ENCODE data around the gene KCNJ12.
"Not testable (repeated sequence)": the region's sequence is repeated elsewhere in the genome, so short reads cannot be mapped to it uniquely, and the experiment has no call there.

Gene KCNJ12

GRCh38 chr17:21376081-21376758, at the start of gene KCNJ12:
Gene KCNJ12 (plus strand): TSS chr17:21376357. CDS start chr17:21415343, 38,986 bp downstream.
- no peak for DNase-seq

- not testable (repeated sequence) for DNase-seq
Measured at GRCh38 chr17:21327921-21328320, 48.2 kb upstream of the KCNJ12 start.

- not testable (repeated sequence) for DNase-seq
Measured at GRCh38 chr17:21328778-21329177, 47.4 kb upstream of the KCNJ12 start.

GRCh38 chr17:21330436-21331160, 45.6 kb upstream of the KCNJ12 start:
- no peak for DNase-seq

- DNase-seq, result not testable (repeated sequence)
Measured at GRCh38 chr17:21336541-21337294, 39.4 kb upstream of the KCNJ12 start.

GRCh38 chr17:21337981-21338625, 38.1 kb upstream of the KCNJ12 start:
- DNase-seq, result not testable (repeated sequence)

GRCh38 chr17:21339011-21339410, 37.1 kb upstream of the KCNJ12 start:
- DNase-seq, result no peak

GRCh38 chr17:21339571-21339970, 36.6 kb upstream of the KCNJ12 start:
- not testable (repeated sequence) for DNase-seq

GRCh38 chr17:21340407-21340806, 35.8 kb upstream of the KCNJ12 start:
- DNase-seq, result not testable (repeated sequence)

- not testable (repeated sequence) for DNase-seq
Measured at GRCh38 chr17:21341279-21341678, 34.9 kb upstream of the KCNJ12 start.

GRCh38 chr17:21341925-21342540, 34.1 kb upstream of the KCNJ12 start:
- not testable (repeated sequence) for DNase-seq

GRCh38 chr17:21343061-21343949, 32.9 kb upstream of the KCNJ12 start:
- DNase-seq, result not testable (repeated sequence)

- not testable (repeated sequence) for DNase-seq
Measured at GRCh38 chr17:21344801-21345200, 31.4 kb upstream of the KCNJ12 start.

GRCh38 chr17:21345236-21345635, 30.9 kb upstream of the KCNJ12 start:
- no peak for DNase-seq

GRCh38 chr17:21346107-21346506, 30.1 kb upstream of the KCNJ12 start:
- not testable (repeated sequence) for DNase-seq

- not testable (repeated sequence) for DNase-seq
Measured at GRCh38 chr17:21346651-21347250, 29.4 kb upstream of the KCNJ12 start.

GRCh38 chr17:21347660-21348059, 28.5 kb upstream of the KCNJ12 start:
- DNase-seq, result not testable (repeated sequence)

- not testable (repeated sequence) for DNase-seq
Measured at GRCh38 chr17:21348081-21348925, 27.9 kb upstream of the KCNJ12 start.

GRCh38 chr17:21348926-21349261, 27.3 kb upstream of the KCNJ12 start:
- not testable (repeated sequence) for DNase-seq

Measured in CD4-positive, alpha-beta T cell treated with Interleukin-17A for 1 hour (primary cell).